ENCODE data around the gene EEIG1. TPM values are rescaled to one million over a fixed set of nuclear protein-coding genes. Genes with fewer than 3 reads are reported as not detected.
A peak's percentile ranks its signal among the peaks of the same experiment; 100 is the strongest.

EEIG1 gene
- total RNA-seq, 2 donors from 2014 or later, result 41.9 to 42.0 TPM

DNA sequence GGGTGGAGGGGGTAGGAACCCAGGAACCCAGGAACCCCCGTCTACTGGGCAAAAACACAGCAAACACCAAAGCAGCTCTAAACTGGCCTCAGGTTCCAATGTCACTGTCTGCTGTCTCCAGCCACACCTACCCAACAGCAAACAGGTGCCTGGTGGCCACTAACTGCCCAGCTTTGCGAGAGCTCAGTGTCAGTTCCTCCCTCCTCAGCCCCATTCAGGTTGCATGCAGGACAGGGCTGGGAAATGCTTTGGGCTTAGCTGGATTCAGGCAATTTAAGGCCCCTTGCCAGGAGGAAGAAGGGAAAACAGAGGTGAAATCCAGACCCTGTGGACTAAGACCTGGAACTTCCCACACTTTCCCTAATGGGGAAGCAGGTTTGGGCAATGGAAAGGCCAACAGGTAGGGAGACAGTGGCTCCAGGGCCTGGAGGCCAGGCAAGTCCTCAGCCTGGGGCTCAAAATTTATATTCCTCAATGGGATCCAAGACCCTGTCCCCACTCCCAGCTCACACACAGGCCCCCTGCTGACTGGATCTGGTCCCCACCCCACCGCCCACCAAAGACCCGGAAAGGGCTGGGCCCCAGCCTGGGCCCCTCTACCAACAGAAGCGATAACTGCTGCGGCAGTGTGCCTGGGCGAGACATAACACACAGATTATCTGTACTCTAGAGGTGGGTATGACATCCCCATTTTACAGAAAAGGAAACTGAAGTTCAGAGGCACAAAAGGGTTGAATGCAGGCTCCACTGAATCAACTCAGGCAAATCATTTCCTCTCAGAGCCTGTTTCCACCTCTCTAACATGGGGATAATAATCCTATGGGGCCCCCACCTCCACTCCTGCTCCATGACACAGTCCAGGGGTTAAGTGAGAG is 3.5 kb downstream of the EEIG1 start:
- TF ChIP-seq CTCF (IDR thresholded peaks at IDR 0.05) (no peak), POLR2A (IDR thresholded peaks at IDR 0.05) (peak in 1 of 3 donors; percentile 18)
- intact Hi-C loops (cut with DNase I), result no loop called here
- H3K36me3 ChIP-seq (replicated peaks in 1 of 2; ENCODE audit: insufficient read depth in 1 of 2, low read depth in 2 of 2), result no peaks in the 10 kb centered on the region
- no peak for ATAC-seq
- WGBS, 2 donors, result 27 to 48% methylated on average over 4 to 7 of the region's 7 CpGs
- peak in 3 of 4 donors; percentile 37 to 48 (median 37) for DNase-seq
- H3K27ac ChIP-seq, result peak overlapping the region; percentile 83 to 97 (median 89)
- H3K9me3 ChIP-seq, result no peaks in the 10 kb centered on the region
- peaks cover 78% of the 10 kb centered on the region for H3K4me1 ChIP-seq
- H3K4me3 ChIP-seq, result peak overlapping the region in 1 of 2 donors; percentile 10
- no peaks in the 10 kb centered on the region for H3K27me3 ChIP-seq

DNA sequence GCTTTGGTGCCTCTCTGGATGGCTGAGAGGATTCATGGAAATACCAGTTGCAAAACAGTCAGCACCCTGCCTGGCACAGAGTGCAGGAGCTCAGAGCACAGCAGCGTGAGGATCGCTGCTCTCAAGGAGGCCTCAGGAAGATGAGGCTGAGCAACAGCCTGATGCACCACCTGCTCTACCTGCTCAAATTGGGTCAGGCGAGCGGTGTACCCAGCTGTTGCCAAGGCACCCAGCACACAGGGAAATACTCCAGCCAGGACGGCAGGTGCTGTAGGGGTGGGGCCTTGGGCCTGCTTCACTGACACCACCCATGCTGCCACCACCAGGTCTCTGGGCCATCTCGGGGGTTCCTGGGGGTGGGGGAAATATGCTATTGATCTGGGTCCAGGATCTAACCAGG is 4.3 kb downstream of the EEIG1 start:
- H3K4me3 ChIP-seq, result no peak overlapping the region
- DNase-seq (peak; percentile 84 to 93 (median 90)), ATAC-seq (peak; percentile 31)
- H3K36me3 ChIP-seq (replicated peaks in 1 of 2; ENCODE audit: insufficient read depth in 1 of 2, low read depth in 2 of 2), result no peaks in the 10 kb centered on the region
- H3K9me3 ChIP-seq, result no peaks in the 10 kb centered on the region
- WGBS, 2 donors, result 0 to 25% methylated on average over 1 to 6 of the region's 6 CpGs
- TF ChIP-seq CTCF (IDR thresholded peaks at IDR 0.05), result no peak
- TF ChIP-seq POLR2A (IDR thresholded peaks at IDR 0.05), result peak in 1 of 3 donors; percentile 31
- peak overlapping the region; percentile 83 to 97 (median 89) for H3K27ac ChIP-seq
- H3K27me3 ChIP-seq, result no peaks in the 10 kb centered on the region
- intact Hi-C loops (cut with DNase I), result no loop called here
- peaks cover 81% of the 10 kb centered on the region for H3K4me1 ChIP-seq

- DNase-seq, result peak in 3 of 4 donors; percentile 7 to 55 (median 21)
- Histone ChIP-seq H3K36me3 (replicated peaks in 1 of 2; ENCODE audit: insufficient read depth in 1 of 2, low read depth in 2 of 2) (no peaks in the 10 kb centered on the region), H3K27me3 (no peaks in the 10 kb centered on the region), H3K27ac (peak overlapping the region; percentile 83 to 97 (median 89)), H3K9me3 (no peaks in the 10 kb centered on the region), H3K4me1 (peaks cover 85% of the 10 kb centered on the region), H3K4me3 (no peak overlapping the region)
- TF ChIP-seq CTCF (IDR thresholded peaks at IDR 0.05) (no peak), POLR2A (IDR thresholded peaks at IDR 0.05) (no peak)
- WGBS, 2 donors, result 60 to 68% methylated on average over 5 to 10 of the region's 10 CpGs
- intact Hi-C loops (cut with DNase I), result no loop called here
- no peak for ATAC-seq
Observed at GRCh38 chr9:127975376-127976315, 5.1 kb downstream of the EEIG1 start.

DNA sequence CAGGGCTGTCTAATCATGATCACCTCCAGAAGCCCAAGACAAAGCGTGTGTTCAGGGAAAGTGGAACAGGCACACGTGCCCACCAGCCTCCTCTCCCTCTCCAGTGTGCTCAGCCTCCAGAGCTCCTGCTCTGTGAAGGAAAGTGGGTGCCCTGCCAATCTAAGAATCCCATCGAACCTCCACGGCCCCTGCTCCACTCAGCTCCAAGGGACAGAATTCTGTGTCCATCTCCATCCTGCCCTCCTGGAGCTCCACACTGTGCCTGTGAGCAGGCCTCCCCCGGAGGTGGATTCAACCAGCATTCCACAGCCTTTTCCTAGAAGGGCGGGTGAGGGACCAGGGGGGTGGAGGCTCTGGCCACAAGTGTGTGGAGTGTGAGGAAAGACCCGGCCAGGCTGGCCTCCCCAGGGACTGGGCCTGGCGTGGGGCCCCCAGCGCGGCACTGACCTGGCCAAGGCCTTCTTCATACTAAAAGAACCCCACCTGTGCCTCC is 6.0 kb downstream of the EEIG1 start:
- Histone ChIP-seq H3K27me3 (no peaks in the 10 kb centered on the region), H3K9me3 (no peaks in the 10 kb centered on the region), H3K4me3 (no peak overlapping the region), H3K4me1 (peaks cover 94% of the 10 kb centered on the region), H3K36me3 (replicated peaks in 1 of 2; ENCODE audit: insufficient read depth in 1 of 2, low read depth in 2 of 2) (no peaks in the 10 kb centered on the region), H3K27ac (peak overlapping the region; percentile 52 to 97 (median 88))
- DNase-seq (peak; percentile 39 to 52 (median 45)), ATAC-seq (no peak)
- peak in 1 of 3 donors; percentile 10 for TF ChIP-seq POLR2A (IDR thresholded peaks at IDR 0.05)
- TF ChIP-seq CTCF (IDR thresholded peaks at IDR 0.05), result no peak
- 39 to 53% methylated on average over 4 to 10 of the region's 10 CpGs for WGBS, 2 donors
- intact Hi-C loops (cut with DNase I), result no loop called here

Data from body of pancreas (tissue), 4 donors.